ENCODE results near the gene SLC22A1. TPM values are rescaled to one million over a fixed set of nuclear protein-coding genes. Genes with fewer than 3 reads are reported as not detected.

SLC22A1 gene
- total and polyA plus RNA-seq, 2 of the 8 experiments (the other 6 are each of a cell fraction or from before 2014, with no cell fraction given) = 0.12 to 0.45 TPM

DNA sequence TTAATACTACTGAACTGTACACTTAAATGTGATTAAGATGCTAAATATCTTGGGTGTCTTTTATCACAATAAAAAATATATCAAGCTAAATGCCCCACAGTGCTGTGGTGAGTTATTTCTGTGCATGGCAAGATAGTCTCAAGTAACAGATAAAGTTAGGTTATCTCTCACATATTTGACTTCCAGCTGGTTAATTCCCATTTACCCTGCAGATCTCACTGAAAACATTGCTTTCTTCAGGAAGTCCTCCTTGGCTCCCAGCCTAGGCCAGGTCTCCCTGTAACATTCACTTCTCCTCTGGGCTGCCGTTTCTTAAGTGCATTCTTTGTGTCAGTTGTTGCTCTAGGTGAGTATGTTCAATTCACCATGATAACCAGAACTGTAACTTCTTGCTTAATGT is 59.1 kb downstream of the SLC22A1 start:
- DNase-seq (ENCODE audit: low read depth in 1 of 2, low spot score in 2 of 2) (no peak), FAIRE-seq (no peak)
- Histone ChIP-seq H2AFZ (ENCODE audit: low read length) (no peak overlapping the region), H3K4me1 (replicated peaks in 1 of 4; ENCODE audit: control insufficient read depth in 3 of 4, insufficient read depth in 4 of 4, low read length in 3 of 4) (peaks cover 0 to 10% (median 4%) of the 10 kb centered on the region in 4 experiments; a peak in 3 of 7 replicates), H3K23me2 (ENCODE audit: low read depth, low read length) (no peaks in the 10 kb centered on the region), H3K27me3 (replicated peaks in 1 of 4; ENCODE audit: control insufficient read depth in 3 of 4, extremely low read depth in 1 of 4, insufficient read depth in 3 of 4, low read length in 3 of 4) (no peaks in the 10 kb centered on the region), H3K9me3 (ENCODE audit: insufficient read depth in 2 of 2, low read depth in 1 of 2, low read length in 1 of 2) (no peaks in the 10 kb centered on the region), H3K14ac (ENCODE audit: insufficient read length) (no peak overlapping the region), H3K79me2 (ENCODE audit: control insufficient read depth in 1 of 2, insufficient read depth in 2 of 2, low read length in 2 of 2) (no peaks in the 10 kb centered on the region), H2AK5ac (ENCODE audit: low read depth, low read length) (no peak overlapping the region), H3K18ac (ENCODE audit: extremely low read depth, low read length) (no peak overlapping the region), H3K4ac (replicated peaks; ENCODE audit: insufficient read length, low read depth, low read length) (no peak overlapping the region), H2BK5ac (ENCODE audit: low read depth, low read length) (no peak overlapping the region), H2BK20ac (ENCODE audit: low read length) (no peak overlapping the region), H3K4me3 (ENCODE audit: extremely low read depth in 1 of 4, insufficient read depth in 2 of 4, low read depth in 3 of 4, low read length in 4 of 4) (no peak overlapping the region), H3K56ac (replicated peaks; ENCODE audit: insufficient read length, low read depth, low read length) (no peak overlapping the region), H3K9ac (replicated peaks in 1 of 4; ENCODE audit: extremely low read depth in 1 of 4, low read depth in 3 of 4, low read length in 3 of 4) (no peak overlapping the region), H2BK15ac (ENCODE audit: low read length) (no peak overlapping the region), H4K5ac (ENCODE audit: insufficient read length, low read depth, low read length) (no peak overlapping the region), H3K4me2 (ENCODE audit: insufficient read depth in 1 of 2, low read depth in 2 of 2, low read length in 2 of 2) (no peak overlapping the region), H3K27ac (ENCODE audit: low read depth, low read length) (no peak overlapping the region), H4K8ac (ENCODE audit: extremely low read depth, insufficient read depth, low read length) (no peak overlapping the region), H2BK12ac (ENCODE audit: low read depth, low read length) (no peak overlapping the region), H3K23ac (ENCODE audit: insufficient read length) (no peak overlapping the region), H2BK120ac (replicated peaks; ENCODE audit: low read depth, low read length) (no peak overlapping the region), H3K79me1 (ENCODE audit: low read depth, low read length) (no peaks in the 10 kb centered on the region), H3K36me3 (ENCODE audit: control insufficient read depth in 2 of 4, insufficient read depth in 4 of 4, low read length in 3 of 4) (no peaks in the 10 kb centered on the region), H4K20me1 (replicated peaks in 1 of 2; ENCODE audit: control insufficient read depth in 1 of 2, insufficient read depth in 2 of 2, low read length in 2 of 2) (no peaks in the 10 kb centered on the region), H4K91ac (replicated peaks; ENCODE audit: insufficient read length, low read length) (no peak overlapping the region)
- TF ChIP-seq SIRT6 (IDR thresholded peaks at IDR 0.05; ENCODE audit: low read length) = no peak
- no peak for TF ChIP-seq RFX5 (IDR thresholded peaks at IDR 0.05; ENCODE audit: borderline replicate concordance, low read depth, low read length)
- TF ChIP-seq EP300 (IDR thresholded peaks at IDR 0.05; ENCODE audit: borderline replicate concordance in 1 of 2, low read depth in 2 of 2, low read length in 2 of 2) = no peak
- TF ChIP-seq NRF1 (IDR thresholded peaks at IDR 0.05; ENCODE audit: low read depth, low read length) = no peak
- TF ChIP-seq NANOG (IDR thresholded peaks at IDR 0.05; ENCODE audit: insufficient read depth, low read depth, low read length, poor library complexity, severe bottlenecking) = no peak
- no peak for TF ChIP-seq SUZ12 (IDR thresholded peaks at IDR 0.05; ENCODE audit: low read length)
- no peak for TF ChIP-seq BACH1 (IDR thresholded peaks at IDR 0.05; ENCODE audit: low read length)
- ChIA-PET CTCF (ENCODE audit: partially characterized antibody) (interaction anchor here (1.3 kb wide), 1 partner anchor 42 kb away, joined by 3 read pairs; no protein-coding TSS in a partner anchor), POLR2A (ENCODE audit: partially characterized antibody) (interaction anchor here (0.6 kb wide), 1 partner anchor 139 kb away, joined by 4 read pairs; no protein-coding TSS in a partner anchor)
- 88% methylated on average over 1 of the region's 1 CpG; no CpG with 5 or more reads in 1 of the 2 experiments for WGBS, 2 experiments (ENCODE audit: extremely low coverage in 1 of 2, insufficient coverage in 1 of 2, insufficient read length in 1 of 2, insufficient replicate concordance in 2 of 2, low coverage in 1 of 2, low lambda C conversion rate in 2 of 2, missing lambda C conversion rate in 1 of 2)
